Measurements from ENCODE around the gene RIC8B. TPM values are rescaled to one million over a fixed set of nuclear protein-coding genes. Genes with fewer than 3 reads are reported as not detected.

The RIC8B gene
- polyA plus RNA-seq, 1 donor (not counting 4 experiments of a cell fraction or from before 2014, with no cell fraction given) = 6.8 TPM

- H3K9ac ChIP-seq (ENCODE audit: control insufficient read depth, extremely low read depth, insufficient read depth, low read length) = no peak overlapping the region
- no peaks in the 10 kb centered on the region for H3K27me3 ChIP-seq (ENCODE audit: control insufficient read depth, extremely low read depth, insufficient read depth, low read length)
- DNase-seq (ENCODE audit: low read depth, low spot score) (no peak), FAIRE-seq (no peak)
- no peaks in the 10 kb centered on the region for H3K9me1 ChIP-seq (ENCODE audit: control insufficient read depth, extremely low read depth, insufficient read depth, low read length)
- H4K20me1 ChIP-seq (ENCODE audit: control insufficient read depth, extremely low read depth, insufficient read depth, low read length) = no peaks in the 10 kb centered on the region
- no peaks in the 10 kb centered on the region for H3K36me3 ChIP-seq (ENCODE audit: control insufficient read depth in 2 of 2, extremely low read depth in 1 of 2, insufficient read depth in 2 of 2, low read length in 2 of 2)
- no peak overlapping the region for H3K4me3 ChIP-seq (ENCODE audit: control insufficient read depth in 2 of 3, extremely low read depth in 1 of 3, insufficient read depth in 2 of 3, low read depth in 1 of 3, low read length in 3 of 3)
- no peak overlapping the region for H3K4me2 ChIP-seq (ENCODE audit: control insufficient read depth, extremely low read depth, insufficient read depth, low read depth, low read length)
- H3K4me1 ChIP-seq (ENCODE audit: control insufficient read depth, extremely low read depth, insufficient read depth, low read length) = no peaks in the 10 kb centered on the region
- no peak for TF ChIP-seq CTCF (optimal IDR thresholded peaks at IDR 0.05 in 1 of 3, IDR thresholded peaks at IDR 0.05 in 1 of 3, conservative IDR thresholded peaks at IDR 0.05 in 1 of 3; ENCODE audit: extremely low read depth in 1 of 3, insufficient read depth in 2 of 3, low read length in 3 of 3)
- H3K9me3 ChIP-seq (ENCODE audit: control insufficient read depth, low read depth, low read length) = no peaks in the 10 kb centered on the region
- no peak overlapping the region for H3K27ac ChIP-seq (ENCODE audit: control insufficient read depth, insufficient read depth, low read length)
- dilution Hi-C loops (cut with MboI; ENCODE audit: extremely low pct_ligation_motif_present, low sequenced_read_pairs) = no loop called here
- H2AFZ ChIP-seq (ENCODE audit: control insufficient read depth, low read length) = no peak overlapping the region
- no peaks in the 10 kb centered on the region for H3K79me2 ChIP-seq (ENCODE audit: control insufficient read depth, insufficient read depth, low read length)
Measured at GRCh38 chr12:106729611-106730010, 44.9 kb upstream of the RIC8B start.

GRCh38 chr12:106732890-106733289 lies 41.6 kb upstream of the RIC8B start:
- FAIRE-seq = no peak
- H3K27ac ChIP-seq (ENCODE audit: control insufficient read depth, insufficient read depth, low read length) = no peak overlapping the region

More at GRCh38 chr12:106732890-106733289, 41.6 kb upstream of the RIC8B start:
- Histone ChIP-seq H3K79me2 (ENCODE audit: control insufficient read depth, insufficient read depth, low read length) (no peaks in the 10 kb centered on the region), H2AFZ (ENCODE audit: control insufficient read depth, low read length) (no peak overlapping the region), H3K4me3 (ENCODE audit: control insufficient read depth in 2 of 3, extremely low read depth in 1 of 3, insufficient read depth in 2 of 3, low read depth in 1 of 3, low read length in 3 of 3) (no peak overlapping the region), H3K36me3 (ENCODE audit: control insufficient read depth in 2 of 2, extremely low read depth in 1 of 2, insufficient read depth in 2 of 2, low read length in 2 of 2) (no peaks in the 10 kb centered on the region), H3K9me1 (ENCODE audit: control insufficient read depth, extremely low read depth, insufficient read depth, low read length) (no peaks in the 10 kb centered on the region), H3K9ac (ENCODE audit: control insufficient read depth, extremely low read depth, insufficient read depth, low read length) (no peak overlapping the region), H3K9me3 (ENCODE audit: control insufficient read depth, low read depth, low read length) (no peaks in the 10 kb centered on the region), H4K20me1 (ENCODE audit: control insufficient read depth, extremely low read depth, insufficient read depth, low read length) (no peaks in the 10 kb centered on the region), H3K4me2 (ENCODE audit: control insufficient read depth, extremely low read depth, insufficient read depth, low read depth, low read length) (no peak overlapping the region), H3K27me3 (ENCODE audit: control insufficient read depth, extremely low read depth, insufficient read depth, low read length) (peaks cover 3% of the 10 kb centered on the region), H3K4me1 (ENCODE audit: control insufficient read depth, extremely low read depth, insufficient read depth, low read length) (no peaks in the 10 kb centered on the region)
- DNase-seq (ENCODE audit: low read depth, low spot score) = no peak
- no peak for TF ChIP-seq EZH2 (IDR thresholded peaks at IDR 0.05; ENCODE audit: low read length)
- TF ChIP-seq CTCF (optimal IDR thresholded peaks at IDR 0.05 in 1 of 3, IDR thresholded peaks at IDR 0.05 in 1 of 3, conservative IDR thresholded peaks at IDR 0.05 in 1 of 3; ENCODE audit: extremely low read depth in 1 of 3, insufficient read depth in 2 of 3, low read length in 3 of 3) = no peak
- dilution Hi-C loops (cut with MboI; ENCODE audit: extremely low pct_ligation_motif_present, low sequenced_read_pairs) = no loop called here

Measured in keratinocyte (primary cell).